GM19397 (cell line): ENCODE measurements around the gene ATP6V1G1.
"Not testable (repeated sequence)": the region's sequence is repeated elsewhere in the genome, so short reads cannot be mapped to it uniquely, and the experiment has no call there.

Source experiments
- ATAC-seq: cut with Tn5 transposase; IDR thresholded peaks from one replicate; pipeline ENCODE4 v1.9.1; 2021; ENCODE audit warnings: mild to moderate bottlenecking, moderate library complexity; ENCODE audit not compliant: unreplicated experiment

The ATP6V1G1 gene

GRCh38 chr9:114576779-114577178 lies 10.8 kb upstream of the ATP6V1G1 start:
- ATAC-seq = not testable (repeated sequence)

- ATAC-seq = not testable (repeated sequence)
Observed at GRCh38 chr9:114578134-114578533, 9.4 kb upstream of the ATP6V1G1 start.

- ATAC-seq = no peak
Observed at GRCh38 chr9:114580609-114581193, 6.9 kb upstream of the ATP6V1G1 start.

- no peak for ATAC-seq
Observed at GRCh38 chr9:114583371-114584155, 4.0 kb upstream of the ATP6V1G1 start.

- ATAC-seq = no peak
Observed at GRCh38 chr9:114588210-114588609, 641 bp downstream of the ATP6V1G1 start.

- no peak for ATAC-seq
Observed at GRCh38 chr9:114588651-114589526, 1.3 kb downstream of the ATP6V1G1 start.

GRCh38 chr9:114590328-114590727 lies 2.8 kb downstream of the ATP6V1G1 start:
- no peak for ATAC-seq

- no peak for ATAC-seq
Observed at GRCh38 chr9:114591291-114591787, 3.8 kb downstream of the ATP6V1G1 start.

GRCh38 chr9:114591849-114592248 lies 4.3 kb downstream of the ATP6V1G1 start:
- ATAC-seq = no peak

- no peak for ATAC-seq
Observed at GRCh38 chr9:114592356-114592755, 4.8 kb downstream of the ATP6V1G1 start.

- no peak for ATAC-seq
Observed at GRCh38 chr9:114594136-114594535, 6.6 kb downstream of the ATP6V1G1 start.

- not testable (repeated sequence) for ATAC-seq
Observed at GRCh38 chr9:114600502-114601248, 13.1 kb downstream of the ATP6V1G1 start.

GRCh38 chr9:114601787-114602186 lies 14.2 kb downstream of the ATP6V1G1 start:
- ATAC-seq = not testable (repeated sequence)

- ATAC-seq = no peak
Observed at GRCh38 chr9:114602620-114603019, 15.1 kb downstream of the ATP6V1G1 start.

GRCh38 chr9:114603248-114603647 lies 15.7 kb downstream of the ATP6V1G1 start:
- ATAC-seq = no peak

- no peak for ATAC-seq
Observed at GRCh38 chr9:114604989-114605388, 17.4 kb downstream of the ATP6V1G1 start.

- ATAC-seq = no peak
Observed at GRCh38 chr9:114606068-114606467, 18.5 kb downstream of the ATP6V1G1 start.

- ATAC-seq = no peak
Observed at GRCh38 chr9:114606597-114607207, 19.1 kb downstream of the ATP6V1G1 start.

- no peak for ATAC-seq
Observed at GRCh38 chr9:114607671-114608524, 20.3 kb downstream of the ATP6V1G1 start.

GRCh38 chr9:114608525-114608796 lies 20.9 kb downstream of the ATP6V1G1 start:
- ATAC-seq = no peak
